GM10266 (cell line): ENCODE data around the gene PNP.

Experiments
- DNase-seq: peaks from one replicate; pipeline ENCODE4 v3.0.0; 2012; ENCODE audit errors: extremely low spot score
- TF ChIP-seq, protein P1 (sequence below): IDR thresholded peaks from 2 replicates; pipeline ENCODE4 v1.5.1; 2012; ENCODE audit warnings: mild to moderate bottlenecking, low read depth; ENCODE audit not compliant: control insufficient read depth, insufficient read depth; ENCODE audit errors: missing control alignments

Gene PNP

DNA sequence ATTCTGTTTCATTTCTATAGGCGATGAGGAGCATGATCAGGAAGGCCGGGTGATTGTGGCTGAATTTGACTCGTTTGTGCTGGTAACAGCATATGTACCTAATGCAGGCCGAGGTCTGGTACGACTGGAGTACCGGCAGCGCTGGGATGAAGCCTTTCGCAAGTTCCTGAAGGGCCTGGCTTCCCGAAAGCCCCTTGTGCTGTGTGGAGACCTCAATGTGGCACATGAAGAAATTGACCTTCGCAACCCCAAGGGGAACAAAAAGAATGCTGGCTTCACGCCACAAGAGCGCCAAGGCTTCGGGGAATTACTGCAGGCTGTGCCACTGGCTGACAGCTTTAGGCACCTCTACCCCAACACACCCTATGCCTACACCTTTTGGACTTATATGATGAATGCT is 12.2 kb upstream of the PNP start:
- TF ChIP-seq, protein P1, sequence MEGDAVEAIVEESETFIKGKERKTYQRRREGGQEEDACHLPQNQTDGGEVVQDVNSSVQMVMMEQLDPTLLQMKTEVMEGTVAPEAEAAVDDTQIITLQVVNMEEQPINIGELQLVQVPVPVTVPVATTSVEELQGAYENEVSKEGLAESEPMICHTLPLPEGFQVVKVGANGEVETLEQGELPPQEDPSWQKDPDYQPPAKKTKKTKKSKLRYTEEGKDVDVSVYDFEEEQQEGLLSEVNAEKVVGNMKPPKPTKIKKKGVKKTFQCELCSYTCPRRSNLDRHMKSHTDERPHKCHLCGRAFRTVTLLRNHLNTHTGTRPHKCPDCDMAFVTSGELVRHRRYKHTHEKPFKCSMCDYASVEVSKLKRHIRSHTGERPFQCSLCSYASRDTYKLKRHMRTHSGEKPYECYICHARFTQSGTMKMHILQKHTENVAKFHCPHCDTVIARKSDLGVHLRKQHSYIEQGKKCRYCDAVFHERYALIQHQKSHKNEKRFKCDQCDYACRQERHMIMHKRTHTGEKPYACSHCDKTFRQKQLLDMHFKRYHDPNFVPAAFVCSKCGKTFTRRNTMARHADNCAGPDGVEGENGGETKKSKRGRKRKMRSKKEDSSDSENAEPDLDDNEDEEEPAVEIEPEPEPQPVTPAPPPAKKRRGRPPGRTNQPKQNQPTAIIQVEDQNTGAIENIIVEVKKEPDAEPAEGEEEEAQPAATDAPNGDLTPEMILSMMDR: no peak
- DNase-seq: no peak

DNA sequence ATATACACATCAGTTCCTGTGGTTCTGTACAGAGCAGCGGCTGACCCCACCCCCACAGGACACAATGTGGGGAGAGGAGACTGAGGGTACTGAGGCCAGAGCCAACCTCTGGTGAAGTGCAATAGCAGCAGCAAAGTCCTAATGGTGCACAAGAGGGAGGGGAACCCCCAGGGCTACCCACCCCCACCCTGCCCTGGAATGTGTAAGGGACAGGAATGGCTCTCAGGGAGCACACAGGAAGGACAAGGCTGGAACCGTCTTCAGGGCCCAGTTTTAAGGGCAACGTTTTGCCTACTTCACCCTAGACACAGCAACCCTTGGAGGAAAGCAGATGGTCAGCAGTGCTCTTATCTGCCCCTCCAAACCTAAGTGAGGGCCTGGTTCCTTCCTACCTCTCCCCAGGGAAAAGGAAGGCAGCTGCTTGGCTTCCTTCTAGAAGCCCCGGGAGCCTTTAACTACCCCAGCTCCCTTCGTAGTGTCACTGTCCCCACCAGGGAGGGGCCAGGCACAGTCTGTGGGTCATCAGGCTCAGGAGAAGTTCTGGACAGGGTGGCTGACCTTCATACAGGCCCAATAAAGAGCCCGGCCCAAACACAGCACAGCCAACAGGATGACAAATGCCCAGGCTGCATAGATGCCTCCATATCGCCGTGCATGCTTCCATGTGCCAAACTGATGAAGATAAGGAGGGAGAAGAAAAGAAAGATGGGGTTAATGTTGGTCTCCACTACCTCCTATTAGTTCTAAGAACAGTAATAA is 11.0 kb upstream of the PNP start:
- TF ChIP-seq, protein P1: no peak
- DNase-seq: no peak

DNA sequence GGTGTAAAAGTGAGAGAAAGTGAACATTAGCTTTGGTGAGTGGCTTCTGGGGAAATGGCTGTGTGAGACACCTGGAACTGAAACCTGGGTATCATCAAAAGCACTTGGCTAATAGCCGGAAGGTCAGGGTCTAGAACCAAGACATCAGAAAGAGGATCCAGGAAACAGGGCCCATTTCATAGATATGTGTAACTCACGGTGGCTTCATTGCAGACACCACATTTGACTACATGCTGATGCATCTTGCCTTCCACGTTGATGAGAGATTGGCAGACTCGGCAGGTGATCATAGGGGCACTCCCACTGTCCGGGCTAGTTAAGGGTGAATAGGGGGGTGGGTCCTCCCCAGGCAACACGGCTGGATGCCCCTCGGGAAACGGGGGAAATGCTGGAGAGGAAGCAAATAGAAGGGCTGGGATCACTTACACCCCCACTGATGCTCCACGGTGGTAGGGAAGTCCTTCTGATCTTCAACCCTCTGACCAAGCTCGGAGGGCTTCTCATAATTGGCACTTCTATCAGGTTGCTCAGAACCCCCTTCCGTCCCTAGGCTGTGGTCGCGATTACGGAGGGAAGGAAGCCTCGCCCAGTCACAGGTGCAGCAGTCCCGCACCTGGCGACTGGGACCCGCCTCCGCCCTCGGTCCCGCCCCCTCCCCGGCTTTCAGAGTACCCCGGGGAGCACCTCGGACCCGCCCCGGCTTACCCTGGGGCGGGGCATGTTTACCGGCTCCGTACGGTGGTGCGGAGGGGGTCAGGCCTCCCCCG is 8.6 kb upstream of the PNP start:
- DNase-seq: peak; percentile 24
- TF ChIP-seq, protein P1: no peak

DNA sequence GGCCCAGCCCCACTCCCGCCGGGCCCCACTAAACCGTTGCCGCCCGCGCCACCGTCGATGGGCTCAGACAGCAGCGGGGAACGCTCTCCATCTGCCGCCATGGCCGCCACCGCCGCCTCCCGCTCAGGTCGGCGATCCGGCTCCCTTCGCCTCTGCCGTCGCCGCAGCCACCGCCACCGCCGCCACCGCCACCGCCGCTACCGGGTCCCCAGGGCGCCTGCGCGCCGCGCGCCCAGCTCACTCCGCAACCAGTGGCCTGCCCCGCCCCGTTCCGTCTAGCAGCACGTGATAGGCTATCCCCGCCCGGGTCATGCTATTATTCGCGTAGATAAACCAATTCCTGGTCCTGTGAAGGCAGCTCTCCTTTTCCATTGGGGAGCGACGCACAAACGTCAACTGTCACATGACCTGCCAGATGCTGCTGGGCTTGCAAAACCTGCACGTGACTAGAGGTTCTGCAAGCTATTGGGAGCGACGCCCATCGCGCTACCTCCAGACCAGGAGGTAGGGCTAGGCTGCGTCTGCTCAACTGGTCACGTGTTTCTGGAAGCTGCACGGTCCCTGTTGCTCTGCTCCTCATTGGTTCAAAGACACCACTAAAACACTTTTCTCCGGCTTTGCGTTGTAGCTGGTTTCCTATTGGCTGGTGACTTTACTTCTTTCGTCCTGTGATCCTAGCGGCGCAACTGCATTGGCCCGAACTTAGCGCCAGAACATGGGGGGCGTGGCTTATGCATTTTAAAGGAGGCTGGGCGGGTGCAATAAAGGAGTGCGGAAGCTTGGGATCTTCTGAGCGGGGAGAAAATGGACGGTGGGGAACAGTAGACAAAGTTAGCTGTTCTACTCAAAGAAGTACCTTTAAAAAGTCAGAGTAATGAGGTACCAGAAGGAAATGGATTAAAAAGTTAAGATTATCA is 7.7 kb upstream of the PNP start, which contains the start of gene PIP4P1:
Gene PIP4P1 (minus strand): TSS at position 210 of the 917 bp plus-strand sequence. CDS start 109 bp downstream, at position 101.
- TF ChIP-seq, protein P1: no peak

DNA sequence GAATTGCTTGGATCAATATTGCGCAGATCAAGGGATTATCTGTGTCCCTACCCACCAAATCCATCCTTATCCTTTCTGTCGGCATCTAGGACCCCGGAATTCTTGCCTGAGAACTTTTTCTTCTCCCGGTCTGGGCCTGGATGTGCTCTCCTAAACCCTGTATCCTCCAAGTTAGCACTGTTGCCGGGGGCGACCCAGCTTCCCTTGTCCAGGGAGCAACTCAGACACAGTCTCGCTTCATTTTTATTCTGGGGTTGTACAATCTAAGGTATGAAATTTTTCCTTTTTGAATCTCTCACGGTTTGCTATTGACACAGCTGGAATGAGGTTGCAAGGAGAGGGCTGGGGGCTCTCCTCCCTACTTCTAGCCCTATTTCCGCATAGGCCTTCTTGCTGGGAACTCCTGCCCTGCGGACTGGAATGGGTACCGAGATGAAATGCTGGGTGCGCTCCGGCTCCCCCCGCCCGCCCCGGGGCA is 403 bp upstream of the PNP start:
- no peak for DNase-seq
- TF ChIP-seq, protein P1: no peak

More for the DNA sequence above, 7.7 kb upstream of the PNP start, which contains the start of gene PIP4P1:
- DNase-seq: peak; percentile 94

DNA sequence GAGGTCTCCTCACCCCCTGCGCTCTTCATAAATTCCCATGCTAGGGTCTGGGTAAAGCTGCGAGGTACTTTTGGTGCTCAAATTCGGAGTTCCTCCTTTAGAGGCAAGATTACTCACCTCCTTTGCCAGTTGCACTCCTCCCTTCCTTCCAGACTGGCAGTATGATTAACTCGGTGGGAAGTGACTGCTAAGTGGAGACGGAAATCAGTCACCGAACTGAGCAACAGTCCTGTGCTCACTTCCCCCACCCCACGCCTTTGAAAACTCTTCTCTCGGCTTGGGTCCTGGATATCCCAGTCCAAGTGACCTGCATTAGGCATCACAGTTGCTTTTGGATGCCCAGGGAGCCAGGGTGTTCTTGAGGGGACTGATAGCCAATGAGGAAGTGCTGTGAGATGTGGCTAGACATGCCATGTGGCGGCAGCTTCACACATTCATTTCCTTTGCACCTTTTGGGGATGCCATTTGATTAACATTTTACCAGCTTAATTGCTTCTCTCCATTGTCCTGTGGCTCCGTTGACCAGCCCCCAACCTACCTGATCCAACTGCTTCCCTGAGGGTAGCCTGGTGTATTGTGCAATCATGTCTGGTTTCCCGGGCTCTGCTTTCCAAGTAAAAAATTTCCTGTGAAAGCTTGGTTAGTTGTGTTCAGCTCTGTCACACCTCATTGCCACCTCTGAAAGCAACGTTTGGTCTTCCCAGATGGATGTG is 840 bp downstream of the PNP start:
- no peak for DNase-seq
- TF ChIP-seq, protein P1: no peak
